HG03565 (cell line): ENCODE measurements around the gene COBL.

Experiments used
- ATAC-seq: cut with Tn5 transposase; IDR thresholded peaks from one replicate; pipeline ENCODE4 v1.9.1; 2021; ENCODE audit warnings: mild to moderate bottlenecking, moderate library complexity; ENCODE audit not compliant: unreplicated experiment

Gene COBL

DNA sequence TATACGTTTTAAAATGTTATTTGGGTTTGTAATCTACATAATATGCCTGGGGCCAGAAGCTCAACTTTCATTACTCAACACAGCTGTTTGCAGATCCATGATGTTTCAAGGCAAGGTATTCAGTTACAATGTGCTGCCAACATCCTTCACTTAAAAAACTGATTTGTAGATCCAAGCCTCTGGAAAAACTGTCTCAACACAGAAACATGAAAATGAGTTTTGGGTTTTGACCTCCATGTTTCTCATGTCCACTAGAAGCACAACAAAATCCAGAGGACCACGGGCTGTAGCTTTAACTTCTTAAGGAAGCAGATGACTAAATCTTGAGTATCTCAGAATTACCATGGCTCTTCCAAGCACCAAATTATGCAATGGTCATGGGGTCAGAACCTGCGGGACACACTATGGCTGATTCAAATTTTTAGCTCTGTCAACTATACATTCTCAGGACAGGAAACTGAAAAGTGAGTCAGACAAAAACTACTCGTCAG lies 286.9 kb downstream of the COBL start:
- no peak for ATAC-seq

DNA sequence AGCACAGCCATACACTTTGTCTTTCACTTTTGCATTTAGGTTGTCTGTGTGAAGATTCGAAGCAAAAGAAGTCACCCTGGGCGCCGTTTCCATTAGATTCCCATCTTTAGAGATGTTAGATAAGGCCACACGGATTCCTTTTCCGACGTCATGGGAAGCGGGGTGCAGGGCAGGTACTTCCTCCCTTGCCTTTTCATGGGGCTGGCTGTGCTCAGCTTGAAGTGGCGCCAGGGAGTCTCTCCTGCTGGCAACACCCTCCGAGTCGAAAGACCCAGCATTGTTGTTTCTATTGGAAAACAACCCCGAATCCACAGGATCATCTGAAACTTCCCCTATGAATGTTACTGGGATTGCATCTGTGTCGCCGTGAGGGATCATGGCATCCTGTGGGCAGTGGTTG lies 287.5 kb downstream of the COBL start:
- no peak for ATAC-seq

DNA sequence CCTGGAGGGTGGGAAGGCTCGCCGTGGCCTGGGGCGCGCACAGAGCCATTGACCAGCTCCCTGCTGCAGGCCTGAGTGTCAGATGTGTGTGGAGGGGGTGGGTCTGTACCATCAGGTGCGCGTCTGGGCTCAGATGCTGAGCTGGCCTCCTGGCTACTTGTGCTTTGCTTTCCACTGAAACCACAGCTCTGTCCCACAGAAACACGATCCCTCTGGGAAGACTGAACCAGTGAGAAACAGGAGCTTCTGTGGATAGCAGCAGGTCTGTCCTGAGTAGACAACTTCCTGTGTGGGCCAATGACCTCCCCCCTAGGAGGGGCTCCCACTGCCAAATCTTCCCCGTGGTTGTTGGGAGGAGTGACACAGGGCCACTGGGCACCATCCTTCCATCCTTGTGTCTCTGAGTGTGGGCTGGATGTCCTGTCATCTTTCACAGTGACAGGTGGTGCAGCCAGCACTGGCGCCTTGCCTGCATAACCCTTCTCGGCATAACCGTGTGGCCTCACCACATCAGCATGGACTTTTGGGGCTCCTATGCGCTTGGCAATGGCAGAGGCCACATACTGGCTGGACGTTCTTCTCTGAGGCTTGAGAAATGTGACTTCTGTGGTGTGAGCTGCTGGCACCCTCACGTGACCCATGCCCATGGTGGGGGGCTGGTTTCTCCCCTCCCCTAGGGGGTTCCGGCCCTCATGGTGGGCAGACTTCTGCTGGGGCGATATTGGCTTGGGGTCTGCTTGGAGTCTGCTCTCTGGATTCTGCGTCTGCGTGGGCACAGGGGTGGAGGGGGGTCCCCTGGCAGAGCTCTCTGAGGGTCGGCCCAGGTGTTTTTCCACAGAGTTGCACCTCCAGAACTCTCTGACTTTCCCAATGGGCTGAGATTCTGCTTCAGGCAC lies 288.4 kb downstream of the COBL start:
- ATAC-seq, result no peak

DNA sequence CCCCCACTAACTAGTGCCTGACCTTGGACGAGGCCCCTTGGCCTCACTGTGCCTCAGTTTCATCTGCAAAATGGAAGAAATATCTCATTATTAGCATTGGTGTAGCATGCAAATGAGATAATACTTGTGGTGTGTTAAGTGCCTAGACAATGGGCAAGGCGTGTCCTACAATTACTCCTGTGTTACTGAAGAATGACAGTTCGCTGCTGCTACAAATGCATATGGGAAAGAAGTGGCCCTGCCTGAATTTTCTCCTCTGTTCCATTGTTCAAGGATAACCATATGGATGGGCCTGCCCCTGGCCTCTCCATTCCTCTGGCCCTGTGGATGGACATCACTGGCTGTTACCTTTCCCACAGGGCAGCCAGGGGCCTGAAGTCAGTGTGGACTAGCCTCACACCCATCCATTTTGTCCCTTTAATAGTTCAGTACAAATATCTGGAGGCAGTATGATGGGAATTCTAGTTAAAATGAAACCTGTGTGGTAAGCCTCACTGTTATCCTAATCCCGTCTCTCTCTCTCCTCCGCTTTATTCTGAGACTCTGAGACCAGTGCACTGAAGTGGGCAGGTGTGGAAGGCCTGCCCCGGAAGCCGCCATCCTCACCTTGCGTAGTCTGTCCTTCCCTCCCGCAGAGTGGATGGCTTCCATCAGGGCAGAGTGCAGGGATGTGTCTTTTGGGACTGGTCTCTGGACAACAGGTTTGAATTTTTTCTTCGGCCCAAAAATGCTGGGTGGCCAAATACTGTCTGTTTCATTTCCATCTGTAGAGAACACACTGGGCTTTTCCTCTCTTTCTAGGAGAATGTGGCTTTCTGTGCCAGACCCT lies 289.3 kb downstream of the COBL start:
- no peak for ATAC-seq

DNA sequence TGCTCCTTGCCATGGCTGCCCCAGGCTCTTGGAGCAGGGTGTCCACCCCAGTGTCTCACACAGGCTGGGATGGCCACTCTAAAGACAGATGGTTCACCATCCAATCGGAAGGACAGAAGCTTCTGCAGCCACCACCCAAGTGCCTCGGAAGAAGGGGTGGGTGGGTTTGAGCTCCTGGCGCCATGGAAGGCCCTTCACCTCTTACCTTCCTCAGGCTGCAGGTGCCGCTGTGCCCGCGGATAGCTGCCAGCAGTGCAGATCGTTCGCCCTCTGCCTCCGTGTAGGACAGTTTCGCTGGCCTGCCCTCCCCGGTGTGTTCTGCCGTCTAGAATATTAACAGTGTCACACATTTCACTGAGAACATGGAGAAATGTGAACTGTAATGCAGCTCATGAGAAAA lies 290.3 kb downstream of the COBL start:
- ATAC-seq, result no peak

DNA sequence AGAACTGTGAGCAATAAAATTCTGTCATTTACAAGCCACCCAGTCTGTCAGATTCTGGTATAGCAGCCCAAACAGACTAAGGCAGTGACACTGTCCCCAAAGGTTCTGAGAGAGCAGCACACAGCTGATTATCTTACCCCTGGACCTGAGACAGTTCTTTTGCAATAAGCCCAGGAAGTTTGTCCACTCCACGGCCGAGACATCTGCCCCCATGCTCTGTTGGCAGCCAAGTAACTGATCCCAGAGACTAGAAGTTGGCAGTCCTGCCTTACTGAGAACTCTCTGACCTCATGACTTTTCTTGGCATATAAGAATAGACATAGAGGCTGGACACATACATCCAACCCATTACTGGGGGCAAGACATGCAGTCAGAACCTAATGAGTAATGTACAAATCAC lies 290.9 kb downstream of the COBL start:
- no peak for ATAC-seq

DNA sequence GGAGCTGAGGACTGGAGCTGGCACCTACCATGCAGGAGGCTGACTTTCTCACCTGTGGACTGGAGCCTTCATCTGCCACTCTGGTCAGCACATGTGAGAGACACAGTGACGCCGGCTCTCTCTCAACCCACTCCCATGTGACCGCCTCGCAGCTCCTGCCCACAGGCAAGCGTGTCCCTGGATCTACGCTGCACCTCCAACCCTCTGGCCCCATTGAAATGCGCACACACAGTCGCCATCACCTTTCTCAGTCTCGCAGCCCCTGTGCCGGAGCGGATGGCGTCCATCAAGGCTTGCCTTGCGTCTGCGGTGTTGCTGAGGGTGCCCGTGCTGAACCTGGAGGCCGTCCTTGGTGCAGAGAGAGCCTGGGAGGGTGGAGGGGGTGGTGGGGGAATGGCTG lies 291.7 kb downstream of the COBL start:
- ATAC-seq, result no peak

DNA sequence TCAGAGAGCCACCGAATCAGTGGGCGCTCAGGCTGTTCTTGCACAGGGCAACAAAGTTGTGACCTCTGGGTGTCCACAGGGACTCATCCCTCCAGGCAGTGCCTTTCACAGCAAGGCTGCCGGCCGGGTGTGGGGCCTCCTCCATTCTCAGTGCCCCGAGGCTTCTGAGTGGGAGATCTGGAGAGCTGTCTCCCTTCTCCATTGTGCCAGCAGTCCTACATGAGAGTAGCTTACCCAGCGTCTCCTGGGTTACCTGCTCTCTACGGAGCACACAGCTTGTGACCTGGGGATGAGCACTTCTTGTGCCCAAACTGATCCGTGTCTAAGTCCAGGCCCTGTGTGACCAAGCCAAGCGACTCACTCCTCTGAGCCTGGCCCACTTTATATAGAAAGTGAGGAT lies 293.1 kb downstream of the COBL start:
- ATAC-seq, result no peak

DNA sequence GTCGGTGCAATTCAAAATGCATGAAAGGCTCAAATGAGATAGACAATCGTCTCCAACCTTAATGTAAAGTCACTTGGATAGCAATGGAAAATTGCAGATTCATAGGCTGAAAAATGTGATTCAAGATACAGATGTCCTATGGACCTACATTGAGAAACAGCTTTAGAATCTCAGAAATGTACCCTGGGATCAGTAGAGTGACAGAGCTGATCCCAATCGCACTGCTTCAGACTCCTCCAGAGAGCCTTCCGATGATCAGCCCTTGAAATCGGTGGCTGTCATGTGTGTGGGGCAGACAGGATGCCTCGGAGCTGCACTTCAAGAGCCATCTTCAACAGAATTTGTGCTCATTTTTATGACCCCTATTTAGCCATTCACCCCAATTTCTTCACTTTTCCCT lies 293.8 kb downstream of the COBL start:
- ATAC-seq, result no peak

DNA sequence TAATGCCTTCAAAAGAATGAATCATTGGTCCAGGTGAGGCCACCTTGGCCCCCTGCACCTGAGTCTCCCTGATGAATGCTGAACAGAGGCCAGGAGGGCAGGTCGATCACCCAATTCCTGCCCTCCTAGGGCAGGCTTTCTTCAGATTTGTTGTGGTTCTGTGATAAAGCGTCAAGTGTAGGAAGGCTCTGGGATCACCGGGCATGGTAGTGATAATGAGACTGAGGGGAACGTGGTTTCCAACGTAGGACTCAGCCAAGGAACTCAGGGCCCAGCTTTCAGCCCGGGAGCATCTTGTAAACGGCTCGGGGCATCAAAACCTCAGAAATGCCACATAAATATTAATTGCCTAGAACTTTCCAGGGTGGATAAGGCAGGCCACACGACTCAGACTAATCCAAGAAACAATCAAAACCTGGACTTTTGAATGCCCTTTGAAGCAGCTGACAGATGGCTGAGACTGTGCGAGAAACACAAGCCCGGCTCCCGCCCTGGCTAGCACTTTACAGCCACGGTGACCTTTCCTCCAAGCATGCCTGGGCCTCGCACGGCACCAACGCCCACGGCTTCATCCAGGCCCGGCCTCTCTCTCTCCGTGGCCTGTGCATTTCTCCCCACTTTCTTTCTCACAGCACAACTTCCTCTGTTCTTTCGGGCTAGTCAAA lies 294.6 kb downstream of the COBL start:
- no peak for ATAC-seq

DNA sequence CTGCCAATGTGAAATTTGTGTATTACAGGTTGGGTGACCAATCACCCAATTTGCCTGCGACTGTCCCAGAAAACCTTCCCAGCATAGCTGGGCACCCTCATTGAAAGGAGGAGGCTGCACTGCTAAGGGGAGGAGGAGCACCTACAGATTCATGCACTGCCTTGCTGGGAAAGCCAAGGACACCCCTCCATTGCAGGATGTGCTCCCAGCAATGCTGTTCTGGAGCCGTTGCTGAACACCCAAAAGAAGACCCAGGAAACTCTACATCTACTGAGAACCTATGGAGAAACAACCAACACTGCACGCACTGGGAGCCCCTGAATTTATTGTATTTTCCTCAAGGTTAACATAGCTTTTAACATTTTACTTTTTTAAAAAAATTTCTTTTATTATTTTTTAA lies 295.7 kb downstream of the COBL start:
- no peak for ATAC-seq

DNA sequence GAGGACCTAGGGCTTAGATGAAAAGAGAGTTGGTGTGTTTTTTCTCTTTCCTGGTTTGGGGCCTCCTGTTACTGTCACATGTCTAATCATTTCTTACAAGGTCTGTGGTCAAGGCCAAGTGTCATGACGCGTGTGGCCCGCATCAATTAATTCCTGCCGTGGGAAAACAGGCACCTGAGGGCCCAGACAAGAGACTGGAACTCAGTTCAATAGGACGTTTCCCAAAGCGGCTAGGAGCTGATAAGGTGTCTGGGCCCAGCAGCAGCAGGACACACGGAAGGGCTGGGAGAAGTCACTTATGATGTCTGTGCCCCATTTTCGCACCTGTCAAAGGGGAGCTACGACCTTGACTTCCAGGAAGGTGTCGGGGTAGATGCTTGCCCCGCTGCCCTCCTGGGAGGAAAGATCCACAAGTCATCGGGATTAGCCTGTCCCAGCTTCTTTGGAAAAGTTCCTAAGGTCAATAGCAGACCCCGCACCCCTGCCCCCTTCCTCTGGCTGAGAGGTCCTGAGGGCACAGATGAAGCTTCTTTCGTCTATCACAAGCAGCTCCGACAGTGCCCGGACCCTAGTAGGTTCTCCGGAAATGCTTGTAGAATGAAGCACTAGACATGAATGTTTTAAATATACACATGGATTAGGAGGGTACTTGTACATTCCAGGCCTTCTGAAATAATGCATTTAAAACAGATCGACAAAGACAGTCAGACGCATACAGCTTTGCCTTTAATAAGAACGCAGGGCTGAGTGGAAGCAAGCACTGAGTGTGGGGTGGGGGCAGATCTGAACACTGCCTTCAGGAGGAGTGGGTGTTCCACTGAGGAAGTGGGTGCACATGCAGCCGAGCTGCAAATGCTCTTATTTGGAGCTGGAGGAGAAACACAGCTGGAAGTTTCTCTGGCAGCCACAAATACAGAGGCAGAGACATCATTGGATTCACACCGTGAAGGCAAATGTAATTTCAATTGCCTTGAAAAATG lies 296.4 kb downstream of the COBL start:
- ATAC-seq, result no peak

DNA sequence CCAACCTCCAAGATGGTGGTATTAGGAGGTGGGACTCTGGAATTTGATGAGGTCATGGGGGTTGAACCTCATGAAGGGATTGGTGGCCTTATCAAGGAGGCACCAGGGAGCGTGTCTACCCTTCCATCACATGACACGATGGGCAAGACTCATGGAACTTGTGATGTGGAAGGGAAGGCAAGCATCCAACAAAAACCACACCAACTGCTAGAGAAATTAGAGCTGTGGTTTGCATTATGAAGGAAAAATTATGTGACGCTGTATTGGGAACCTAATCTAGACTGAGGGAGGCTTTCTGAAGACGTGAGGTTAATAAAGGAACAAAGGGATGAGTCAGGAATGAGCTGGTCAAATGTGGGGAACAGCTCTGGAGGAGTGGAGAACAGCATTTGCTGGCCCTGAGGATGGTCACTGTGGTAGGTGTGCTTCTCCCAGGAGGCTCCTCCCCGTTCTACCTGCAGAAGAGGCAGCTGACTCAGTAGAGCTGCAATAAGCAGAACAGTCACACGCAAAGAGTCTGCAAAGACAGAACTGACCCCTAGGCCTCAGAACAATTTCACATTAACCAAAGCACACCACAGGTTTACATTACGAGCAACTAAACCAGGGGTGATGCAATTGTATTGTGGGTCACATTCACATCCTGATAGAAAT lies 297.3 kb downstream of the COBL start:
- ATAC-seq, result no peak

DNA sequence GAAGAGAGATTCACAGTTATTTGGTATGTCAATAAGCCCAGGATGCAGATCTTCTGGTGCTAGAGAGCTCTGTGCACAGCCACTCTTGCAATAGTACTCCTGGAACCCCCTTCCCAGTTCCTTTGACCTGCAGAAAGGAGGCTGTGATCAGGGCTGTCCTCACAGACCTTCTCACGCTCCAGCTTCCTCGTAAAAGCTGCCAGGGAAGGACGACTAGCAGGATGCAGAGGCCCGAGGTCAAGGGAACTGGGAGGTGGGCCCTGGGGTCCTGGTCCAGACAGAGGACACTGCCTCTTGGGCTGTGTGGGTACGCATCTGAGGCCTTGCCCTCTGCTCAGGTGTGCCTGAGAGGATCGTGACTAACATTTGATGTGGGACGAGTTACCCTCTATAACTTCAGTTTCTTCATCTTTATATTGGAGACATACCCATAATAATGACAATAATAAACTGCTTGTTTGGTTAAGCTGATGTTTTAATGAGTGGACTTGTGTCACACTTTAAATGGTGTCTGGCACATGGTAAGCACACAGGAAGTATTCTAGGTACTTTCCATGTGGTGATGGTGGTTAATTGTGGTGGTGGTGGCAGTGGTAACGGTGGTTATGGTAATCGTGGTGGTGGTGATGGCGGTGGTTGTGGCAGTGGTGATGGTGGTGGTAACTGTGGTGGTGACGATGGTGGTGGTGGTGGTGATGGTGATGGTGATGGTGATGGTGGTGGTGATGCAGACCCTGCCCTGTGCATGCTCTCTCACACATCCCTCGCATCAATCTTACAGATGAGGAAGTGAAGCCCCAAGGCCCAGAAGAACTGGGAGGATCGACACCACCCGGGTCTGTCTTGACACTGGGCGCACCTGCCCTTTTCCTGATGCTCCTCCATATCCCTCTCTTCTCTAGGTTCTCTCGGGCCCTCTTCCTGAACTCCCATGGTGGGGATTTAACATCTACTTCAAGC lies 298.8 kb downstream of the COBL start:
- ATAC-seq, result no peak

DNA sequence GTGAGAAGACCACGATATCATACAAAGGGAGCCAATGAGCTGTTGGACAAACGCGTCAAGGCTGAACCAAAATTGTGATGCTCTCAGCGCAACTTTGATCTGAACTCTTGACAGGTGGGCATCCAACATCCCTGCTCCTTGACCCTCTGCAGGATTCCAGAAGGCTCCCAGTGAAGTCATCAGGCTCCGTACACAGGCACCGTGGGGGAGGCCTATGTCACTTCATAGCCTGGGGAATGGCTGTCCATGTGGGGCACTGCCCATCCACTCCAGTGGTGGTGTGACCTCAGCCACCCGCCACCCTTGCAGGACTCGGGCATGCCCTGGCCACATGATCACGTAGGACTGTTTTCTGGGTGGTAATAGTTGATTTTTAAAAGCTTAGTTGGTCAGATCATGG lies 300.1 kb downstream of the COBL start:
- ATAC-seq, result no peak

DNA sequence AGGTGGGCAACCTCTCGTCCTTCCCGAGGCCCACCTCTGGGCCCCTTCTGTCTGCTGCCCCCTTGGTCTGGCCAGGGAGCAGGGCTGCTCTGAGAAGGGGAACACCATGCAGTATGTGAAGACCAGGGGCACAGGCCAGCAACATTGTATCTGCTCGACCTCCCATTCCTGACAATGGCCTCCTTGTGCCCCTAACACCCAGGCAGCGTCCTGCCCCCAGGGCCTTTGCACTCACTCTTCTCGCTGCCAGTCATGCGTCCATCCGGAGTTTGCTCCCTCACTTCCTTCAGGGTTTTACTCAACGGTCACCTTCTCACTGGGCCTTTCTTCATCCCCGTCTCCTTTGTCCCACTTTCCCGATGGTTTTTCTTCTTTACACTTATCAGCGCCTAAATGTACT lies 301.0 kb downstream of the COBL start:
- no peak for ATAC-seq

DNA sequence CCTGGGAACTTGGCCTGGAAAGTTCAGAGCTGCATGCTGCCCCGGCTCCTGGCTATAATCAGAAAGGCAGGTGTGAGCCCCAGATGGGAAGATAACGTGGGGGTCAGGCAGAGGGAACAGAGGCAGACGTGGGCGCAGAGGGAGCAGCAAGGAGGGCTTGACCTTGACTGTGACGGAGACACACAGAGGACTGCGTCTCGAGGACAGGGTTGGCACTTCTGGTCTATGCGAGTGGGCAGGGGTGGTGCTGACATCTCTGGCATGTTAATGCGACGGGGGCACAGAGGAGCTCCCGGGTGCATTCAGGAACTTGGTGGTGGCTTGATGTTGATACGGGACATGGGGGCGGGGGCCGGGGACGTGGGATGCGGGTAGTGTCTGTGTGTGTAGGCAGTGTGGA lies 301.8 kb downstream of the COBL start:
- no peak for ATAC-seq

DNA sequence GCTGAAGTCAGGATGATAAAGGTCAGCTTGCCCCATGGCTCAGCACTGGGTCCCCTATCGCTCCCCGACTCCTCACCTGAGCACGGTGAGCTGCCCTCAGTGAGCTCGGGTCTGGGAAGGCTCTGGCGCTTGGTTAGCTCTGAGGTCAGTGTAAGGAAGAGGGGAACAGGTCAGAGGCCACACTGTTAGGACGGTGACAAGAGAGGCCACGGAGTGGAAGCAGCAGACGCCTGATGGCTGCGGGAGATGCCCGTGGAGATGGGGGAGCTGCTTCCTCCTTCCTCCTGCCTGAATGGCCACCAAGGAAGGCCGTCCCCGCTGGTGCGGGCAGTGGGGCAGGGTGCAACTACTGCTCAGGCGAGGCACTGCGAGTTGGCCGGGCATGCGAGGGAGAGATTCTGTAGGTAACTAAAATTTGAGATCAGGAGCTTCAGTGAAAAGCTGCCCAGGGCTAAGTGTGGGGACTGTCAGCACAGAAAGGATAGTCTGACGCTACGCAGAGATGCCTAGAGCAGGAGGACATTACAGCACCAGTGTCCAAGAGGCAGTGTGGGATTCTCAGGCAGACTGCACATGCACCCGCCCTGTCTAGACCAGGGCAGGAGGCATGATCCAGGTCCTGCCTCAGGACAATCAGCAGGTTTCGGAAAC lies 302.6 kb downstream of the COBL start:
- no peak for ATAC-seq
